ENCODE results near the gene REV3L. TPM values are rescaled to one million over a fixed set of nuclear protein-coding genes. Genes with fewer than 3 reads are reported as not detected.
A peak's percentile ranks its signal among the peaks of the same experiment; 100 is the strongest.
"Not testable (repeated sequence)": the region's sequence is repeated elsewhere in the genome, so short reads cannot be mapped to it uniquely, and the experiment has no call there.

REV3L gene
- total RNA-seq, 2 experiments from 2014 or later: 19.8 to 22.9 TPM

DNA sequence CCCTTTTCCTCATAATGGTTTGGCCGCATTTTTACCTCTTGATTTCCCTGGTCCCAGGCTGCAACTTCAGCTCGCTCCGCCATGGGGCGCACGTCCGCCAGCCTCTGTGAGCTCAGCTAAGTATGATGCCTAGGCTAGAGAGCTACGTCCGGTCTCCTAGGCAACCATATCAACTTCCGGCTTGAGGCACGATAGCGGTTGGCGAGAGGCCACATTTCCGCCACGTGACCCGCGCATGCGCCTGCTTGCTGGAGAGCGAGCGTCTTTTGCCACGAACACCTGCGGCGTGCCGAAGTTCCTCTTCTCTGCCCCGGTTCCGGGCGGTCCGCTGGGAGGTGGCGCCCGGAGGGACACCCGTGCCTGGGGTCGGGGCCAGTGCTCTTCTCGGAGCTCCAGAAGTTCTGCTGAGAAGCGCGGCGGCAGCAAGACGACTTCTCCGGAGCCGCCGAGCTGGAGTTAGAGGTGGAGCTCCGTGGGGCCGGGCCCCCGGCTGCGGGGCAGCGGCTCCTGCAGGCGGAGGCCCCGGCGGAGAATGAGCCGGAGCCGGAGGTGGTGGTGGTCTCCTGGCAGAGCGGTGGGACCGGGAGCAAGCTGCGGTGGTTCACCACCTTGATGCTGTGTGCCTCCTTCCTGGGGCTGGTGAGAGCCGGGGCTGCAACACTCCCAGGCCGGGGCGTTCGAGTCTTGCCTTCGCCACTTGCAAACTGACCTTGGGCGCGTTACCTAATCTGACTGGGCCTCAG lies 223.8 kb downstream of the REV3L start:
- peak overlapping the region; percentile 76 for H3K4me3 Mint-ChIP-seq
- peak; percentile 99 for DNase-seq
- H3K36me3 Mint-ChIP-seq (ENCODE audit: low read depth): peaks cover 13% of the 10 kb centered on the region
- peak overlapping the region; percentile 73 for H3K27ac Mint-ChIP-seq
- H3K27me3 Mint-ChIP-seq: peaks cover 18% of the 10 kb centered on the region
- H3K4me1 Mint-ChIP-seq: peaks cover 31% of the 10 kb centered on the region
- no peaks in the 10 kb centered on the region for H3K9me3 Mint-ChIP-seq
- ChIA-PET POLR2A (interaction anchor here (0.6 to 2.6 kb wide), 37 partner anchors 8 to 904 kb away, joined by 3 to 40 read pairs (median 3); partner anchors contain the start of genes CDK19, REV3L, RPF2 and TRAF3IP2), CTCF (interaction anchor here (0.7 to 2.7 kb wide), 76 partner anchors 9 to 903 kb away, joined by 3 to 101 read pairs (median 4); partner anchors contain the start of genes CDK19, FAM229B, REV3L and TRAF3IP2)

DNA sequence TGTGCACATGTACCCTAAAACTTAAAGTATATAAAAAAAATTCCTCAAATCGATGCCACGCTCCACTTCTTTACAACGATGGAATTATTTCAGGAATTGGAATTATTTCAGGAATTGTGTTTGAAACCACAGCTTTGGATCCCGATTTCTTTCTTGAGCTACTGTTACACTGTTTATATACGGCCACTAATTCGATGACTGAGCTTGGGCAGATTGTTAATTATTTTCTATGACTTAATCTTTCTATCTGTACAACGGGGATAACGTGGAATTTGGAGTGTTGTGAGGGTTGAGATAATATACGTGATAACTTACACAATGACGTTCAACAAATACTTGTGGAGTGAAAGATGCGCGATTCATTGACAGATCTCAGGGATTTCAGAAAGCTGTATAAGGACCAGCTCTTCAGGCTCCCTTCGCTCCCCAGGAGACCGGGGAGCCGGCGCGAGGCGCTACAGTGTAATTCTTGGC lies 224.4 kb downstream of the REV3L start:
- CTCF ChIA-PET: interaction anchor here (0.7 to 2.7 kb wide), 74 partner anchors 8 to 904 kb away, joined by 3 to 101 read pairs (median 4); partner anchors contain the start of genes CDK19, FAM229B, REV3L and TRAF3IP2
- POLR2A ChIA-PET: interaction anchor here (0.6 to 2.6 kb wide), 32 partner anchors 8 to 905 kb away, joined by 3 to 40 read pairs (median 4); partner anchors contain the start of genes CDK19, REV3L, RPF2 and TRAF3IP2
- no peak for DNase-seq
- Mint-ChIP-seq H3K9me3 (no peaks in the 10 kb centered on the region), H3K4me1 (peaks cover 28% of the 10 kb centered on the region), H3K4me3 (peak overlapping the region; percentile 76), H3K36me3 (ENCODE audit: low read depth) (peaks cover 9% of the 10 kb centered on the region), H3K27me3 (peaks cover 24% of the 10 kb centered on the region), H3K27ac (peak overlapping the region; percentile 73)

DNA sequence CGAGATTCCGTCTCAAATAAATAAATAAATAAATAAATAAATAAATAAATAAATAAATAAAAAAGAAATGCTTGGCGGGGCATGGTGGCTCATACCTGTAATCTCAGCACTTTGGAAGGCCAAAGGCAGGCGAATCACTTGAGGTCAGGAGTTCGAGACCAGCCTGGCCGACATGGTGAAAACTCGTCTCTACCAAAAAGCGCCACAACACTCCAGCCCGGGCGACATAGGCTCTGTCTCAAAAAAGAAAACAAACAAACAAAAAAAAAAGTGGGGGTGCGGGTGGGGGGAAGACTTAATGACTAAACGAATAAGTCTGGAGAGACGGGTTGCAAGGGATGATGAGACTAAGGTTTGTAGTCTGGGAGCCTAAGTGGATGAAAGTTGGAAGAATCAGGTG lies 225.0 kb downstream of the REV3L start:
- Mint-ChIP-seq H3K27me3 (peaks cover 26% of the 10 kb centered on the region), H3K4me1 (peaks cover 28% of the 10 kb centered on the region), H3K4me3 (no peak overlapping the region), H3K27ac (no peak overlapping the region), H3K9me3 (no peaks in the 10 kb centered on the region), H3K36me3 (ENCODE audit: low read depth) (peaks cover 8% of the 10 kb centered on the region)
- CTCF ChIA-PET: interaction anchor here (0.7 to 2.7 kb wide), 18 partner anchors 18 to 905 kb away, joined by 3 to 101 read pairs (median 7); partner anchors contain the start of genes REV3L and TRAF3IP2
- no peak for DNase-seq
- POLR2A ChIA-PET: interaction anchor here (1.4 to 2.6 kb wide), 4 partner anchors 221 to 905 kb away, joined by 5 to 40 read pairs (median 22); partner anchors contain the start of gene REV3L

DNA sequence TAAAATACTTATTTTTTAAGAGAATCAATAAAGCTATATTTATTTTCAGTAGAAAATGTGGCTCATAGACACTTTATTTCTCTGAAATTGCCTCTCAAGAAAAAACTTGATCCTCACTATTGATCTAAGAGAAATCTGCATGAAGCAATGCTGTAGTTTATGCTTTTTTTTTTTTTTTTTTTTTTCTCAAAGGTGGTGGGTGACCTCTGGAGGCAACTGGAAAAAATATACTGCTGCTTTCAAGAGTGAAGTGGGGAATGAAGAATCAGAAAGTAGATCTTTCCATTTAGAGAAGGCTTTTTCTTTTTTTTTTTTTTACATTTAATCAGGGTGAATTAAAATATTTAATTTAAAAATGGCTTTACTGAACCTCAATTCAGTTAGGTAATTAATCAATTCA lies 226.4 kb downstream of the REV3L start:
- ChIA-PET POLR2A (no interaction called here), CTCF (interaction anchor here (0.7 kb wide), 3 partner anchors 261 to 830 kb away, joined by 3 to 4 read pairs (median 3); partner anchors contain the start of gene TUBE1)
- Mint-ChIP-seq H3K27ac (no peak overlapping the region), H3K9me3 (no peaks in the 10 kb centered on the region), H3K4me1 (peaks cover 22% of the 10 kb centered on the region), H3K27me3 (peaks cover 26% of the 10 kb centered on the region), H3K36me3 (ENCODE audit: low read depth) (no peaks in the 10 kb centered on the region), H3K4me3 (no peak overlapping the region)
- DNase-seq: no peak

DNA sequence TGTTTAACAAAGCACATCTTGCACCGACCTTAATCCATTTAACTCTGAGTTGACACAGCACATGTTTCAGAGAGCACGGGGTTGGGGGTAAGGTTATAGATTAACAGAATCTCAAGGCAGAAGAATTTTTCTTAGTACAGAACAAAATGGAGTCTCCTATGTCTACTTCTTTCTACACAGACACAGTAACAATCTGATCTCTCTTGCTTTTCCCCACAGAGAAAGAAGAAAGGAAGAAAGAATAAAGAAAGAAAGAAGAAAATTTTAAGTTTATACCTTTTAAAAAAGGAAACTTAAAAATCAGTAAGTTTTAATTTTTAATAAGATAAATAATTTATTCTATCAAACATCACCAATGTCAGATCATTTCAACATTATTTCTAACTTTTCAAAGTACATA lies 227.2 kb downstream of the REV3L start:
- CTCF ChIA-PET: interaction anchor here (0.7 kb wide), 3 partner anchors 262 to 831 kb away, joined by 3 to 4 read pairs (median 3); partner anchors contain the start of gene TUBE1
- H3K4me3 Mint-ChIP-seq; H3K27ac Mint-ChIP-seq; H3K36me3 Mint-ChIP-seq (ENCODE audit: low read depth); H3K9me3 Mint-ChIP-seq; DNase-seq; POLR2A ChIA-PET: not testable (repeated sequence)
- peaks cover 18% of the 10 kb centered on the region for H3K4me1 Mint-ChIP-seq
- H3K27me3 Mint-ChIP-seq: peaks cover 26% of the 10 kb centered on the region

DNA sequence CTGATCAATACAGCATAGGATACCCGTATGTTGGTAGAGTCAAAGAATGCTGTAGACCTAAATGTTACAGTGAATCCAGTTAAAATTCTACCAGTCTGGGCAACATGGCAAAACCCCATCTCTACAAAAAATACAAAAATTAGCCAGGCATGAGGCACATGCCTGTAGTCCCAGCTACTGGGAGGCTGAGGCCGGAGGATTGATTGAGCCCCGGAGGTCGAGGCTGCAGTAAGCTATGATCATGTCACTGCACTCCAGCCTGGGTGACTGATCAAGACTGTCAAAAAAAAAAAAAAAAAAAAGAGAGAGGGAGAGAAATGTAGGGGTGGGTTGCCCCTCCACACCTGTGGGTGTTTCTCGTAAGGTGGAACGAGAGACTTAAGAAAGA lies 228.2 kb downstream of the REV3L start:
- ChIA-PET POLR2A (interaction anchor here (0.7 kb wide), 1 partner anchor 187 kb away, joined by 3 read pairs; no protein-coding TSS in a partner anchor), CTCF (no interaction called here)
- no peak for DNase-seq
- Mint-ChIP-seq H3K9me3 (no peaks in the 10 kb centered on the region), H3K36me3 (ENCODE audit: low read depth) (no peaks in the 10 kb centered on the region), H3K27me3 (peaks cover 29% of the 10 kb centered on the region), H3K27ac (no peak overlapping the region), H3K4me3 (no peak overlapping the region), H3K4me1 (peaks cover 9% of the 10 kb centered on the region)

DNA sequence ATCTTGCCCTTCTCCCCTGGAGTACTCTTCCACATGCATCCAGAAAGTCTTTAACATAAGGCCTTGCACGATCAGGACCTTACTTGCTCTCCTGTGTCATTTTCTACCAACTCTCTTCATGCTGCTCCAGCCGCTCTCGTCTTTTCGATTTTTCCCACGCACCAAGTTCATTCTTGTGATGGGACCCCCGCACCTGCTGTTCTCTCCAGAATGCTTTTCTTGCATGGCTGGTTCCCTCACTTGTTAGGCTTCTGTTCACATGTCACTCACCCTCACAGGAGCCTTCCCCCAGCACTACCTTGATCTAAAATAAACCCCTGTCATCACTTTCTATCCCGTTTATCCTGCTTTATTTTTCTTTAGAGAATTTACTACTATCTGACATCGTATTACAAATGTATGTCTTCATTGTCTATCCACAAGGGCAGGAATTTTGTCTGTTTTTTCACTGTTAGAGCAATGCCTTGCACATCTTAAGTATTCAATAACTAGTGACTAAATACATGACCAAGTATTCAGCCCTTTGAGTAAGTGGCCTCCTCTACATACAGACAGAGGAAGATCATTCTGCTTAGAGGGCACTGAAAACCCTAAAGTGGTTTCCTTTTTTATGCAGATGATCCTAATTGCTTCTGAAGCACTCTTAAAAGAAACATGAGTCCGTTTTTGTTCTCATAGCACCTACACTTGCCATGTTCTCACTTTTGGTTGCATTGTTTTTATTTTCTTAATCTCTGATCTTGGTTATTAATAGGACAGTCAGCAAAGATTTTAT lies 228.8 kb downstream of the REV3L start:
- ChIA-PET POLR2A (interaction anchor here (0.7 kb wide), 1 partner anchor 187 kb away, joined by 3 read pairs; no protein-coding TSS in a partner anchor), CTCF (no interaction called here)
- Mint-ChIP-seq H3K27ac (no peak overlapping the region), H3K27me3 (peaks cover 32% of the 10 kb centered on the region), H3K36me3 (ENCODE audit: low read depth) (no peaks in the 10 kb centered on the region), H3K9me3 (no peaks in the 10 kb centered on the region), H3K4me3 (no peak overlapping the region), H3K4me1 (peaks cover 9% of the 10 kb centered on the region)
- no peak for DNase-seq

DNA sequence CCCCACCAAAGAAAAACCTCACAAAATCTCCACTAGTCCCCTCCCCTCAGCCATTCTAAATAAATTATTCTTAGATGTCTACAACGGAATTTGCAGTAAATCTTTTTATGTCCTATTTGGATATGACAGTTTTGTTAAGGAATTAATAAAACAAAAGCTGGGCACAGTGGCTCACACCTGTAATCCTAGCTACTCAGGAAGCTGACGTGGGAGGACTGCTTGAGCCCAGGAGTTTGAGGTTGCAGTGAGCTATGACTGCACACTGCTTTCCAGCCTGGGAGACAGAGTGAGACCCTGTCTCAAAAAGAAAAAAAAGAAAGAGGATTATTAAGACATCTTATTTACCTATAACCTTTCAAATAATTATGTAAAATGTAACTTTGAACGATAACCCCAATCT lies 230.3 kb downstream of the REV3L start:
- no peak overlapping the region for H3K4me3 Mint-ChIP-seq
- no peak overlapping the region for H3K27ac Mint-ChIP-seq
- H3K27me3 Mint-ChIP-seq: peaks cover 29% of the 10 kb centered on the region
- no peak for DNase-seq
- no peaks in the 10 kb centered on the region for H3K9me3 Mint-ChIP-seq
- H3K36me3 Mint-ChIP-seq (ENCODE audit: low read depth): no peaks in the 10 kb centered on the region
- ChIA-PET POLR2A (no interaction called here), CTCF (interaction anchor here (0.6 to 3.1 kb wide), 2 partner anchors 226 to 730 kb away, joined by 5 to 9 read pairs; no protein-coding TSS in a partner anchor)
- H3K4me1 Mint-ChIP-seq: no peaks in the 10 kb centered on the region

DNA sequence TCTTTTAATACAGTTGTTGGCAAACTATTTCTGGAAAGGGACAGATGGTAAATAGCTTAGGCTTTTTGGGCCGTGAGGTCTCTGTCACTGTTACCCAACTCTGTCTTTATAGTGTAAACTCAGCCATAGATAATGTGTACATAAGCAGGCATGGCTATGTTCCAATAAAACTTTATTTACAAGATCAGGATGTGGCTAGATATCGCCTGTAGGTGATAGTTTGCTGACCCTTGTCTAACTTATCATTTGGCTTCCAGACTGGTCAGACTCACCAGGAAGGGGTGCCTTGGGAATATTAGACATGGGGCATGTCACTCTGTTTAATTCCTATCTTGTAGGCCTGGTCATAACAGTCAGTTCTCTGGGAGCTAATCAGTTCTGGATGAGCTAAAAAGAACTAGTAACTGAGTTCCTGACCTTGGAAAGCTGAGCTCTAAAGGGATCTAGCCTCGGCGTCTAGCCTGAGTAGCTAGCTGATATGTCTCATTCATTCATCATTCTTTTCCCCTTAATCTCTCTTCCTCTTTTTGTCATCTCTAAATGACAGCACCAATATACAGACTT lies 232.1 kb downstream of the REV3L start:
- Mint-ChIP-seq H3K9me3 (no peaks in the 10 kb centered on the region), H3K4me3 (no peak overlapping the region), H3K4me1 (no peaks in the 10 kb centered on the region), H3K27me3 (peaks cover 20% of the 10 kb centered on the region), H3K27ac (no peak overlapping the region), H3K36me3 (ENCODE audit: low read depth) (no peaks in the 10 kb centered on the region)
- ChIA-PET CTCF (interaction anchor here (0.6 to 3.1 kb wide), 3 partner anchors 8 to 455 kb away, joined by 3 to 13 read pairs (median 9); a partner anchor contains a TSS), POLR2A (interaction anchor here (1.1 kb wide), 1 partner anchor 8 kb away, joined by 4 read pairs; a partner anchor contains a TSS)
- DNase-seq: no peak

Other genes starting within 250 kb of the REV3L start
- gene TRAF3IP2, start 122.7 kb upstream of the REV3L start, total RNA-seq: 10 to 100 TPM; 25.2 to 29.6 TPM